Activated CD8-positive, alpha-beta memory T cell treated with anti-CD3 and anti-CD28 coated beads, Interleukin-2, amount 50 U/mL, for 48 hours (primary cell): Measurements from ENCODE around the gene SLC12A7.

ENCODE experiments used
- DNase-seq: peaks from one replicate; pipeline ENCODE4 v3.0.0-alpha.2; 2020

Gene SLC12A7

GRCh38 chr5:1003296-1003937 lies 108.4 kb downstream of the SLC12A7 start:
- DNase-seq, result peak; percentile 50

- DNase-seq, result peak; percentile 46
These were observed 109.0 kb downstream of the SLC12A7 start for GRCh38 chr5:1002836-1003235.

- DNase-seq, result no peak
These were observed 109.7 kb downstream of the SLC12A7 start for GRCh38 chr5:1002271-1002546.

- DNase-seq, result peak; percentile 52
These were observed 110.2 kb downstream of the SLC12A7 start for GRCh38 chr5:1001406-1002270.

GRCh38 chr5:1000831-1001230 lies 111.0 kb downstream of the SLC12A7 start:
- DNase-seq, result peak; percentile 41
